DMS 273 (cell line): ENCODE measurements around the gene ZNF320.
"Not testable (repeated sequence)": the region's sequence is repeated elsewhere in the genome, so short reads cannot be mapped to it uniquely, and the experiment has no call there.

Source experiments
- DNase-seq: peaks from one replicate; lab custom pipeline; 2025; ENCODE audit not compliant: unreplicated experiment; lab: John Stamatoyannopoulos, UW

The ZNF320 gene

GRCh38 chr19:52922841-52923777 is 25.7 kb upstream of the ZNF320 start, which contains the start of gene ZNF888:
Gene ZNF888, minus strand, starts transcription at chr19:52923428. Its CDS starts 5,555 bp downstream, at chr19:52917873.
- peak; percentile 90 for DNase-seq

GRCh38 chr19:52917531-52917930 is 20.1 kb upstream of the ZNF320 start:
- no peak for DNase-seq

- no peak for DNase-seq
Observed at GRCh38 chr19:52910648-52911047, 13.2 kb upstream of the ZNF320 start.

GRCh38 chr19:52904052-52904780 is 6.8 kb upstream of the ZNF320 start:
- not testable (repeated sequence) for DNase-seq

GRCh38 chr19:52901842-52902241 is 4.4 kb upstream of the ZNF320 start:
- DNase-seq = no peak

- DNase-seq = not testable (repeated sequence)
Observed at GRCh38 chr19:52898596-52898995, 1.2 kb upstream of the ZNF320 start.

GRCh38 chr19:52898101-52898500 is 666 bp upstream of the ZNF320 start:
- DNase-seq = no peak

GRCh38 chr19:52896431-52897137 is 851 bp downstream of the ZNF320 start:
- peak; percentile 74 for DNase-seq

GRCh38 chr19:52891336-52891735 is 6.1 kb downstream of the ZNF320 start:
- no peak for DNase-seq

GRCh38 chr19:52889931-52890330 is 7.5 kb downstream of the ZNF320 start:
- DNase-seq = no peak

GRCh38 chr19:52889076-52889475 is 8.4 kb downstream of the ZNF320 start:
- DNase-seq = no peak

- DNase-seq = no peak
Observed at GRCh38 chr19:52880895-52881389, 16.5 kb downstream of the ZNF320 start.

GRCh38 chr19:52872996-52873395 is 24.4 kb downstream of the ZNF320 start:
- not testable (repeated sequence) for DNase-seq

- DNase-seq = no peak
Observed at GRCh38 chr19:52871466-52871865, 26.0 kb downstream of the ZNF320 start.

GRCh38 chr19:52868031-52868430 is 29.4 kb downstream of the ZNF320 start:
- not testable (repeated sequence) for DNase-seq

GRCh38 chr19:52857378-52858191 is 39.9 kb downstream of the ZNF320 start, which contains the start of gene ZNF468:
Gene ZNF468, minus strand, starts transcription at chr19:52857619. Its CDS starts 3,347 bp downstream, at chr19:52854272.
- DNase-seq = peak; percentile 83

- DNase-seq = peak; percentile 57
Observed at GRCh38 chr19:52856540-52857377, 40.7 kb downstream of the ZNF320 start.
